DOHH2 (cell line): Measurements from ENCODE around the gene PDE8A.

Source experiments
- EZH2phosphoT487 ChIP-seq: fragments of 200-600 bp; sonication (generic); IDR thresholded peaks from 2 replicates; pipeline ENCODE4 v1.6.1; 2017; ENCODE audit warnings: borderline replicate concordance, mild to moderate bottlenecking, antibody characterized with exemption, low read length, moderate library complexity, mixed read lengths
- TF ChIP-seq, protein P1 (sequence below): fragments of 200-600 bp; sonication (generic); IDR thresholded peaks from one replicate; pipeline ENCODE4 v1.5.1; 2014; ENCODE audit warnings: antibody characterized with exemption, mild to moderate bottlenecking, low read depth, low read length; ENCODE audit not compliant: poor library complexity, severe bottlenecking

DNA sequence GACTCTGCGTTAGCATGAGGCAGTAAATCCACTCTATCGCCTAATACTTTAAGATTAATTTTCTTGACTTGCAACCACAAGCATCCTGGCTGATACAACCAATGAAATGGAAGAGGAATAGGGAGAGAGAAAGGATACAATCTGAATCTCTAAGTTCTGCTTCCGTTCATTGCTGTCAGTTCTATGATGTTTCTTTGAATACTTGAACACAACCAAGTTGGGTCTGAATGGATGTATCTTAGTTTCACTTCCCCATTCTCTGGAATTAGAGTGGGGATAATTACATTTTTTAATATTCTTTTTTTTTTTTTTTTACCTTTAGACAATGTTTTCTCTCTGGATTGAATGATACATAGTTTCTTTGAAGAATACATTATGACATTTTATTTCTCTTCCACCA is 22.9 kb downstream of the PDE8A start:
- TF ChIP-seq EZH2phosphoT487: no peak
- TF ChIP-seq, protein P1, sequence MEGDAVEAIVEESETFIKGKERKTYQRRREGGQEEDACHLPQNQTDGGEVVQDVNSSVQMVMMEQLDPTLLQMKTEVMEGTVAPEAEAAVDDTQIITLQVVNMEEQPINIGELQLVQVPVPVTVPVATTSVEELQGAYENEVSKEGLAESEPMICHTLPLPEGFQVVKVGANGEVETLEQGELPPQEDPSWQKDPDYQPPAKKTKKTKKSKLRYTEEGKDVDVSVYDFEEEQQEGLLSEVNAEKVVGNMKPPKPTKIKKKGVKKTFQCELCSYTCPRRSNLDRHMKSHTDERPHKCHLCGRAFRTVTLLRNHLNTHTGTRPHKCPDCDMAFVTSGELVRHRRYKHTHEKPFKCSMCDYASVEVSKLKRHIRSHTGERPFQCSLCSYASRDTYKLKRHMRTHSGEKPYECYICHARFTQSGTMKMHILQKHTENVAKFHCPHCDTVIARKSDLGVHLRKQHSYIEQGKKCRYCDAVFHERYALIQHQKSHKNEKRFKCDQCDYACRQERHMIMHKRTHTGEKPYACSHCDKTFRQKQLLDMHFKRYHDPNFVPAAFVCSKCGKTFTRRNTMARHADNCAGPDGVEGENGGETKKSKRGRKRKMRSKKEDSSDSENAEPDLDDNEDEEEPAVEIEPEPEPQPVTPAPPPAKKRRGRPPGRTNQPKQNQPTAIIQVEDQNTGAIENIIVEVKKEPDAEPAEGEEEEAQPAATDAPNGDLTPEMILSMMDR: no peak
